Activated T-helper 9 cell treated with anti-CD3 and anti-CD28 coated beads, Interleukin-2, amount 50 U/mL, for 16 hours (primary cell): Measurements from ENCODE around the gene USP6NL.
"Not testable (repeated sequence)": the region's sequence is repeated elsewhere in the genome, so short reads cannot be mapped to it uniquely, and the experiment has no call there.

Experiments used
- DNase-seq: peaks from one replicate; pipeline ENCODE4 v3.0.0-alpha.2; 2020; ENCODE audit warnings: low read depth

Gene USP6NL

DNA sequence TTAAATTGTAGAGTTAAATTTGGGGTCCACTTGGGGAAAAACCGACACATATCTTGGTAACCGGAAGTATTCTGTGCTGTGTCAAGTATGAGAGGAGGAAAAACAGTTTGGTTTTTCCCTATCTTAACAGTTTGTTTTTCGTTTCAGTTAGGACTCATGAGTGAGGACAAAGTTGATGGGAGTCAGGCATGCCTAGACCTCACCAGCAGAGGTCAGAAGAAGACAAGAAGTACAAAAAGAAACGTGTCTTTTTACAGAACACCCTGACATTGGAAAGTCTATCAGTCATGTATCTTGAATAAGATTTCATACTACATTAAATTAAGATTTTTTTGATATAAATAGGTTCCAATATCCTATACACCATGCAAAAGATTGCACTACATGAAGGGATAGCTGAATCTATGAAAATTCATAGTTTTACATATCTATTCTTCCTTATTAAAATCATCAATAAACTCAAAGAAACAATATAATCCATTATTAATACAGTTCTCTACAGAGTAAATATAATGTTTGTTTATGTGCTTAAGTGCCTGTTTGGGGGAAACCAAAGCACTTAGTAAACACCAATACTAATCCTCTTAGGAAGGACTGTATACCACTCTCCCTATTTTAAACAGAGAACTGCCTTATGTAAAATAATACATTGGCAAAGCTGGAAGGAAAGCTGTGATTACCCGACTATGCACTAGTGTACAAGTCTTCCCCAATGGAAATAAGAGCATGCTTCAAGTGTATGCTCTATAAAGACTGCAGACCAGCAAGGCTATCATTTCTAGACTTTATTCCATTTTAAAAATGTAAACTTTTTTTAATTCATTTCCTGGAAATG lies 95.6 kb downstream of the USP6NL start:
- DNase-seq: no peak

DNA sequence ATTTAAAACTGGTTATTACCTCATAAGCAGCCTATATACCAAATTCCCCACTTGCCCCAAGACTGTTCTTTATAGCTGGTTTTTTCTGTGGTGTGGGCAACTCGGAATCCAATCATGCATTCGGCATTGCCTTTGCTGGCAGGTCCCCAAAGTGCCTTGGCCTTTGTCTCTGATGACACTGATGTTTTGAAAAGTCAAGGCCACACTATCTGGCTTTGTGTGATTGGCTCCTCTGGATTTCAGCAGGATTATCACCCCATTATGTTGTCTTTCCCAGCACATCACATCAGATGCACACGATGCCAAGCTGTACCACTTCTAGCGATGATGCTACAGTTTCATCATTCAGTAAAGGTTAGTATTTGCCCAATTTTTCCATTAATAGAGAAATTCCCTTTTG lies 97.7 kb downstream of the USP6NL start:
- DNase-seq: no peak

DNA sequence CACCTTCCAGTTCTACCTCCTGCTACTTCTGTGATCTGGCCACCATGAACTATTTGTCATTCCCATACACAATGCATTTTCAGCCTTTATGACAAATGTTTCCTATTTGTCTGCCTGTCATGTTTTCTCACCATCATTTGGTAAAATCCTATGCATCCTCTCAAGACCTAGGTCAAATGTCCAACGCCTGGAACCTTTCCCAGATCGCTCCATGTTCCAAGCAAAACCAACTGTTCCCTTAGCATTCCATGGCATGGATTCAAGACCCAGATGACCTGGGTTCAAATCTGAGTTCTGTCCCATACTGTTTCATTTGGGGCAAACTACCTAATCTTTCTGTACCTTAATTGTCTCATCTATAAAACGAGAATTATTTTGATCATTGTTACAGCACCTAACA lies 98.9 kb downstream of the USP6NL start:
- no peak for DNase-seq

DNA sequence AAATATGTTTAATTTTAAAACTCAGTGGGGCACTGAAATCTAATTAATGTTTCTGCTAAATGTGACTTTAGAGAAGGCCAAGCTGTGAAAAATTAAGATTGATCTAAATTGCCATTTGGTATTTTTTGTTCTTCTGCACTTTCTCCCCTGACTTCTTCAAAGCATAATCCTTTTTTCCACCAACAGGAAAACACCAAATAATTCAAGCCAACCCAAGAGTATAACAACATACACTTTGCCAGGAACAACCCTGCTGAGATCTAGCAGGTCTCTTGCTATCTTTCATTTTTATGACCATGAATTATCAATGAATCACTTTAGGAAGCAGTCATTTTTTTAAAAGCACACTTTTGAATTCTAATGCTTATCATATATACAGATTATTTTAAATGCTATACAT lies 100.1 kb downstream of the USP6NL start:
- no peak for DNase-seq

DNA sequence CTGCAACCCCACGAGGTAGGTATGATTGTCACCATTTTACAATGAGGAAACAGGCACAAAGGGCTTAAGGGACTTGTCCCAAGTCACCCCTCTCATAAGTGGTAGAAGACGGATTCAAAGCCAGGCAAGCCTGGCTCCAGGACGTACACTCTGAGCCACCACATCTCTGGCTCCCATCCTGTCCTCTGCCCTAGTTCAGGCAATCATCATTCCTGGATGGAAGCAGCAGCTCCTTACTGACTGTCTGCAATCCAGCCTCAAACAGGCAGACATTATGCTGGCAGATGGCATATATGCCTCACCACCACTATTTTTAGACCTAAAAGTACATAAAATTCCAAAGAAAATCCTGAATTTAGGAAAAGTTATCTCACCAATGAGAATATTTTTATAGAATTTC lies 100.7 kb downstream of the USP6NL start:
- DNase-seq: no peak

DNA sequence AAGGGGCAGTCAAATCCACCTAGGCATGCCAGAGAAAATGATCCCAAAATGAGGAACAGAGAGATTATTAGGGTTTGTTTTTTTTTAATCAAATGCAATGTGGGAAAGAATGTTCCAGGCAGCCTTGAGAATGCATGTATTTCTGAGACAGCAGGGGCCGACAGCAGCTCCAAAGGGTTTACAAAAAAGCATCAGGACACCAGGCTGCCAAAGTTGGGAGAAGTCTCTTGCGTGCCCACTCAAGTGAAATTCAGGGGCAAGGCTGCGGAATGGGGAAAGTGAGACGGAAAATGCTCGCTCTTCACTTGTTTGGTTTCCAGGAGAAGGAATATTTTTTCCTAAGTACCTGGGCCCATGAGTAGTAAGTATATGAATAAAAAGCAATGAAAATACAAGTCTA lies 101.2 kb downstream of the USP6NL start:
- no peak for DNase-seq

DNA sequence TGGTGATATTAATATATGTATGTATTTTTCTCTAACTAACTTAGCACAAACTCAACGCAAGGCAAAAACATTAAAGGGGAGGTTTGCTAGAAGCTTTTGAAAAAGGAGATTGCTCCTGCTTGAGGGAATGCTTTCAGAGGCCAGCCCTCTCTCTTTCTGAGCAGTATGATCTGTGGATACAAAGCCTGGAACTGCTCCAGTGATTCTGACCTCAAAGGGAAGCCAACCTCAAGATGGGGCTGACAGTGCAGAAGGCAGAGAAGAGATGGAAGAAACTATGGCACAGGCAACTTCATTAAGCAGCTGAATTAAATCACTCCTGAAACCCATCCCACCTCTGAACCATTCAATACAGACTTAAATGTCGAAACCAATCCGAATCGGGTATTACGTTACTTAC lies 102.4 kb downstream of the USP6NL start:
- no peak for DNase-seq

DNA sequence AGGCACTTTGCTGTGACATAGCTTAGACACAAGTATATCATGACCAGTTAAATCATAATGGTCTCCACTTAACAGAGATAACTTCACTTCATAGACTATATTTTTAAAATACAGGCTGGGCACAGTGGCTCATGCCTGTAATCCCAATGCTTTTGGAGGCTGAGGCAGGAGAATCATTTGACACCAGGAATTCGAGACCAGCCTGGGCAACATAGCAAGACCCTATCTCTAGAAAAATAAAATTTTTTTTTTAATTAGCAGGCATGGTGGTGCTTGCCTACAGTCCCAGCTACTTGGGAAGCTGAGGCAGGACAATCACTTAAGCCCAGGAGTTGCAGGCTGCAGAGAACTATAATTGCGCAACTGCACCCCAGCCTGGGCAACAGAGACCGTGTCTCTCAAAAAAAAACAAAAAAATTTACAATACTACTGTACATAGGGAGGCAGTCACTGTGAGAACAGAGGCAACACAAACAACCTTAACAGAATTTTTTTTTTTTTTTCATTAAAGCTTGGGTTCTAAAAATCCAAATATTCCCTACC lies 105.1 kb downstream of the USP6NL start:
- no peak for DNase-seq

DNA sequence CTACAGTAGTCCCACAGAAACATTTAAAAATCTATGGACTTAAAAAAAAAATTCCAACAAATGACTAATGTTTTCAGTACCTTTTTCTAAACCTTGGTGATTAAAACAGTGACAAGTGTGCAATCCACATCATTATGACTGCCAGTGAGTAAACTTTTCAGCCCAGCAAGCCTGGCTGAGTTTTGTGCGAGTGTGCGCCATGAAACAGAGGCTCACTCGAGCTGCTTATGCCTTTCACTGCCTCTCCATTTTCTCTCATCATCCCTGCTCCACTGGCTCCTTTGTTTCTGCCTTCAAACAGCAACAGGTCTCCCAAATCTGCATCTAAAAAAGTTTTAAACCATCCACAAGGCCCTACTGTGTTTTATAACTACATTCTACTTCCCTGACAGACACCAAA lies 105.8 kb downstream of the USP6NL start:
- no peak for DNase-seq

DNA sequence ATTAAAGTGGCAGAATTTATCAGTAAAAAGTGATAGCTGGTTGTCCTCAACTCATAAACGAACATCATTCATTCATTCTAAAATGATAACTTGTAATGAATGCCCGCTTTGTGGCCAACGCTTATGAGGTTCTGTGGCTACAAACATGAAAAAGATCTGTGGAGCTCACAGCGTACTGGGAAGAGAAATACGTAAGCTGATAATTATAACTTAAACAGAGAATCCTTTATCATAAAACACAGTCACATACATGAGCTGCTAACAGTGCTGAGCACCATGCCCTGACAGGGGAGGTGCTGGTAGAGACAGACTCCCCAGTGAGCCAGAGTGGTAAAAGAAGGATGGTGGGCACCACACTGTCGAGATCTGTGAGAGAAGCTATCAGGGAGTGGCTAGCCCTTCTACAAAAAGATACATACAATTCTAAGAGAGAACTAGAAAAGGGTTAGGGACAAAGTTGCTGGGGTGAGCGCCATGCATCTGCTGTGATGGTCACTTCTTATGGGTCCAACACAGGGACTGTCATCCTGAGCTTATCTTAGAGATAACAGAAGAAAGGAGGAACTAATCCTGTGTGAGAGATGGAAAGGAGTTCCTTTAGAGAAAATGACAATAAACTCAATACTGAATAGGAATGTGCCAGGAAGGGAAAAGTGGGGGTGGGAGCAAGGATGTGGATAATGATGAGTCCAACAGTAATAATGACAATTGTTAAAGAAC lies 106.7 kb downstream of the USP6NL start:
- DNase-seq: no peak

DNA sequence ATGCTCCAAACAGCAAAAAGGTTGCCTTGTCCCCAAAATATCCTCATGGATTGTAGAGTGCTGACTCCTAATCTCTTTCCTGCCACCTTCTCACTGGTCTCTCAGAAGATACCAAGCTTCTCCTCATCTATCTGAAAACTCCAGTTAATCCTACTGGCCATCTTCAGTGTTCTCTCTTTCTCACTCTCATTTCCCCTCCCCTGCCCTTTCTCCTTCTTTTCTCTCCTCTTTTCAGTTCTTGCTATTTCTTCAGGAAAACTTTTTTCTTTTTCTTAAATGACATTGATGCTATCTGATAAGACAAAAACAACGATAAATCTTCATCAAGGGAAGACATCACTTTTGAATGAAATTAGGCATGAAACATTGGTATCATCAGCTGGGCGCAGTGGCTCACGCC lies 109.8 kb downstream of the USP6NL start:
- no peak for DNase-seq

DNA sequence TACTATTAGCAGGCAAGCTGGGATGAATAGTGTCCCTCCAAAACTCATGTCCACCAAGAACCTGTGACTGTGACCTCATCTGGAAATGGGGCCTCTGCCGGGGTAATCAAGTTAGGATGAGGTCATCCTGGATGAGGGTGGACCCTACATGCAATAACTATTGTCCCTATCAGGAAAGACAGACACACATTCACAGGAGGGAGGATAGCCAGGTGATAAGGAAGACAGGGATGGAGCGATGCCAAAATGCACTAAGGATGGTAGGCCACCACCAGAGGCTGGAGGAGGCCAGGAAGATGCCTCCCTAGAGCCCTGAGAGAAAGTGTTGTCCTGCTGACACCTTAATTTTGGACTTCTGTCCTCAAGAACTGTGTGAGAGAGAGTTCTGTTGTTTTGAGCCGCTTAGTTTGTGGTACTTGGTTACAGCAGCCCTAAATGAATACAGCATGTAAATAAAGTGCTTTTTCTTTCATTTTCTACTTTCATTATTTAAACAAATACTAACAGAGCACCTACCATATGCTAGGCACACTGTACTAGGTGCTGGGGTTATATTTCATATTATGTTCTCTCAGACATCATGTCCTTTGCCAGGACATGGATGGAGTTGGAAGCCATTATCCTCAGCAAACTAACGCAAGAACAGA lies 111.9 kb downstream of the USP6NL start:
- DNase-seq: no peak

DNA sequence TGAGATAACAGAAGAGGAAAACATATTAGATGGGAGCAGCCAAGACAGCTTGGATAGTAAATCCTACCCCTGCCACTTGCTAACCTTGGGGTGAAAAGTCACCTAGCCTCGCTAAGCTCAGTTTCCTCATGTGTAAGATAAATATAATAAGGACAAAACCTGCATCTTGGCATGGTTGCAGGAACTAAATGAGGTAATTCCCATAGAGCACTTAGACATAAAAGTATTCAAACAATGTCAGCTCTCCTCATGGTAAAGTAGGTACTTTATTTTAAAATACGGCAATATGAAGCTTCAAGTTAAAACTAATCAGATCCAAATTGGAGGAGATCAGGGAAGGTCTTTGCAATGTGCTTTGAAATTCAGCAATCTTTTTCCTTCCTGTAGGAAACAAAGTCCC lies 113.1 kb downstream of the USP6NL start:
- DNase-seq: no peak

DNA sequence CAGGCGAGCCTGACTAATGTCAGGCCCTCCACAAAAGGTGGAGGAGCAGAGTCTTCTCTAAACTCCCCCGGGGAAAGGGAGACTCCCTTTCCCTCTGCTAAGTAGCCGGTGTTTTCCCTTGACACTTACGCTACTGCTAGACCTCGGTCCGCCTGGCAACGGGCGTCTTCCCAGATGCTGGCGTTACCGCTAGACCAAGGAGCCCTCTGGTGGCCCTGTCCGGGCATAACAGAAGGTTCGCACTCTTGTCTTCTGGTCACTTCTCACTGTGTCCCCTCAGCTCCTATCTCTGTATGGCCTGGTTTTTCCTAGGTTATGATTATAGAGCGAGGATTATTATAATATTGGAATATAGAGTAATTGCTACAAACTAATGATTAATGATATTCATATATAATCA lies 116.5 kb downstream of the USP6NL start:
- not testable (repeated sequence) for DNase-seq

DNA sequence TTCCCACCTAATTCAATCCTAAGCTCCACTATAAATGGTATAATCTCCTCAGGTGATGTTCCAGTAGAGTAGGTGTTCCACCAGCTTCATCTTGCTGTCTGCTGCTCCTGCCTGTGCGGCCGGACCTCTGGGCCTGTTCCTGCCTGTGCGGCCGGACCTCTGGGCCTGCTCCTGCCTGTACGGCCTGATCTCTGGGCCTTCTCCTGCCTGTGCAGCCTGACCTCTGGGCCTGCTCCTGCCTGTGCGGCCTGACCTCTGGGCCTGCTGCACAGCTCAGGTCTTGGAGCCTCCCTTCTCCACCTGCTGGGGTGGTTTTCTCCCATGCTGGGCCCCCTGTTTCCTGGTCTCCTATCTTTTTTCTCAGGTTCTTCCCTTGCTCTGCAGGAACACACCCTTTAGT lies 117.8 kb downstream of the USP6NL start:
- DNase-seq: no peak

DNA sequence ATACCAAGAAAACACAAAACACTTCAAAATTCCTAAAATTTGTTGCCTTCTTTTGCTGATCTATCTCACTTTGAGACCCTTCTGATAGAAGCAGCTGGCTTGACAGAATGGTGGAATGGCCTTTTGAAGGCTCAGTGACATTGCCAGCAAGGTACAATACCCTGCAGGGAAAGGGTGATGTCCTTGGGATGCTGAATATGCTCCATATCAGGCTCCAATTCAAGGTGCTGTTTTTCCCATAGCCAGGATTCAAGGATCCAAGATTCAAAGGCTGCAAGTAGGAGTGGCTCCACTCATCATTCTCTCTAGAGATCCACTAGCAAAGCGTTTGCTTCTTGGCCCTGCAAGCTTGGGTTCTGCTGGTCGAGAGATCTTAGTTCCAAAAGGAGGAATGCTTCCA lies 120.4 kb downstream of the USP6NL start:
- no peak for DNase-seq

DNA sequence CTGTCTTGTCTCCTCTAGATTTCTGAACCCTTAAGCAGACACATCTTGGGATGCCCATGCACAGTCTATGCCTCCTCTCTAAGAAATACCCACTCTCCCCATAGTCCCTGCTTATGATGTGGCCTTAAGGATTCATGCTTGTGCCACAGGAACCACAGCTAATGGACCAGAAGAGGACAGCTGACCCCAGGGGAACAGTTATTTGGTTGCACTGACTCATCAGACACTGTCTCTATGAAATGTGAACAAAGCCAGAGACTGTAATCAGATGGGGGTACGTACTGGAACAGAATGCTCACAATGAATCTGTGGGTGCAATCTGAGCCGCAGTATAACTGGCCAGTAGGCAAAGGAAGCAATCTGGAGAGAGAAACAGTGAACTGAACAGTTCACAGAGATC lies 121.9 kb downstream of the USP6NL start:
- DNase-seq: no peak

DNA sequence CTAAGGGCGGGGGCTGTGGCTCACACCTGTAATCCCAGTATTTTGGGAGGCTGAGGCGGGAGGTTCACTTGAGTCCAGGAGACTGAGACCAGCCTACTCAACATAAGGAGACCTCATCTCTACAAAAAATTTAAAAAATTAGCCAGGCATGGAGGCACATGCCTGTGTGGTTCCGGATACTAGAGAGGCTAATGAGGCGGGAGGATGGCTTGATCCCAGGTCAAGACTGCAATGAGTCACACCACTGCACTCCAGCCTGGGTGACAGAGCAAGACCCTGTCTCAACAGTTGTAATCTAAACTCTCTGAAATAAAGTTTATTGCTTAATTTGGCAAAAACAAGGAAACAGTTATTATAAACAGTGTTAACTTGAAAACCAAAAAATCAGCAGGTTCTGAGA lies 123.3 kb downstream of the USP6NL start:
- no peak for DNase-seq

DNA sequence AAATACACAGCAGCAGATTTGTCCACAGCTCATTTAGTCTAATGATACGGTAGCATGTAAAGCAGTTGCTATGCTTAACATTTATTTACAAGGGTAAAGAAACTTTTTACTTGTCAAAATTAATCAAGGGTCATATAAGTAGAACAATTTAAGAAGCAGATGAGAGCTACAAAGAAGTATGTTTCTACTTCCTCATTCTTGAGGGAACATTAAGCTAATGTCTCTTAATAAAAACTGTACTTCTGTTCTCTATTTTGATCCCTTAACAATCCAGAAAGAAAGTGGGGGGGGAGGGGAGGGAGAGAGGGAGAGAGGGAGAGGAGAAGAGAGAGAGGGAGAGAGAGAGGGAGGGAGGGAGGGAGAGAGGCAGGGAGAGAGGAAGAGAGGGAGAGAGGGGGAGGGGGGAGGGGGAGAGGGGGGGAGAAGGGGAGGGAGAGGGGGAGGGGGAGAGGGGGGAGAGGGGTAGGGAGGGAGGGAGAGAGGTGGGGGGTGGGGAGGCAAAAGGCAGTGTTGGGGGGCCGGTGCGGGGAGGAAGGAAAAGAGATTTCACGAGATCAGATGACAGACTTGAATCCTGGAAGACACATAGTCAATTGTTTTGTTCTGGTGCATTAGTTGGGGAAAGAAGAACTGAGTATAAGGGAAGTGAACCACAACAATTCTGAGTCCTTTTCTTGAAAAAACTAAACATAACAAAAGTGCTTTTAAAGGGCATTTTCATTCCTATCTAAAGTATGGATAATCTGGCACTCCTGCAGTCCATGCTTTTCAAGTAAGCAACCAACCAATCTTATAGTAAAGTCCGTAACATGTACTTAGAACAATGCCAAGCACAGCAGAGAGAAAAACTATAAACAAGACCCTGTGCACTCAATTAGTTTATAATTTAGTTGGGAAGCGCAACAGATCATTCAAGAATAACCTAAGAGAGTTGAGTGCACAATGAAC lies 128.0 kb downstream of the USP6NL start:
- no peak for DNase-seq

DNA sequence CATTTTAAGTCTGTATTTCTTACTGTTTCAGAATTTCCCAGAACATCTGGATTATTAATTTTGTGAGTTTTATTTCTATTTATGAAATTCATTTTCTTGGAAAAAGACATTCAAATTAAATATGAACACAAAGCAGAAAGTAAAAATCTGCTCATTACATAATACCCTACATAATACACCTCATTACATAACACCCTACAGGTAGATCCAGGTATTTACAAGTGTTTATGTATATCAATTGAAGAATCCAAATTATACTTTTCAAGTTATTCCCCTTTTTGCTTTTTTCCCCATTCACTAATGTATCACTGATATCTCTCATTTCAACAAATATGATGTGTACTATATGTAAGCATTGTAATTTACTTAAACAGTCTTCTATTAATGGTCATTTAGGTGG lies 129.1 kb downstream of the USP6NL start:
- no peak for DNase-seq

DNA sequence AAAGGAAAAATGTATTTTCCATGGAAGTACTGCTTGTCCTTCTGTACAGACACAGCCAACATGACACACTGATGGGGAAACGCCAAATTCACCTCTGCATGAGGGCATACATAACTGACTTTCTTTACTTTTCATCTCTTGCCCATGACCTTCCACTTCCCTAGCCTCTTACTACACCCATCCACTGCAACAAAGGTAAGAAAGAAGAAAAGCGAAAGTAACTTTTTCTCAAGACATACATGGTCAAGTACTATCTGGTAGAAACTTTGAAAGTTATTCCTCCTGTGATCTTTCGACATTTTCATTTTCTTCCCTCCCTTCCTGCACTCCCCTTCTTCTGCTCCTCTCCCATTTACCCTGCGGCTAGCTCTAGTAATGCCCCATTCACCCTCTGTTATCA lies 130.8 kb downstream of the USP6NL start:
- no peak for DNase-seq

DNA sequence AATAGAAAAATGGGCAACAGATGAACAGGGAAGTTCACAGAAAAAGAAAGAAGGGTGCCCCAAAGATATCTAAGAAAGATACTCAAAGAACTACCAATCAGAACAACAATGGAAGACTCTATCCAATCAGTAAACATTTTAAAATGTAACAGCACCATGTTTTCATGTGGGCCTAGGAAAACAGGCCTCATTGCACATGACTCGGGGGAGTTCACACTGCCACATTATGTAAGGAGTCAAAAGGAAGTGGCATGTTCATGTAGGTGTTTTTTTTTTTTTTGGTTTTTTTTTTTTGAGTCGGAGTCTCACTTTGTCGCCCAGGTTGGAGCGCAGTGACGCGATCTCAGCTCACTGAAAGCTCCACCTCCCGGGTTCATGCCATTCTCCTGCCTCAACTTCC lies 132.2 kb downstream of the USP6NL start:
- no peak for DNase-seq
